Heart left ventricle (tissue), 16 donors: ENCODE results near the gene POC1A. TPM values are rescaled to one million over a fixed set of nuclear protein-coding genes. Genes with fewer than 3 reads are reported as not detected.
A peak's percentile ranks its signal among the peaks of the same experiment; 100 is the strongest.

Experiments
- ATAC-seq, 4 donors: fragments of 200-7000 bp; cut with Tn5 transposase; one replicate each; pipeline ENCODE4 v1.9.1; 2020 to 2022; ENCODE audit warnings: moderate library complexity in 4 of 4, mild to moderate bottlenecking in 3 of 4, moderate number of reproducible peaks in 1 of 4
- DNase-seq, 5 donors: peaks; one replicate each; pipeline ENCODE4 v3.0.0-alpha.2; 2020
- H3K27ac ChIP-seq, 12 donors: fragments of 200-600 bp; sonication (generic) in 4 of 12; one replicate each; pipeline versions ENCODE4 v1.5.0 to v1.8.0; 2016 to 2022; ENCODE audit warnings: mild to moderate bottlenecking in 2 of 12
- H3K27me3 ChIP-seq, 9 donors: fragments of 200-600 bp; sonication (generic) in 2 of 9; one replicate each; pipeline versions ENCODE4 v1.5.1 to v1.8.0; 2016 to 2022; ENCODE audit warnings: mild to moderate bottlenecking in 3 of 9
- H3K36me3 ChIP-seq, 9 donors: fragments of 200-600 bp; sonication (generic) in 2 of 9; one replicate each; pipeline versions ENCODE4 v1.5.0 to v1.8.0; 2018 to 2022; ENCODE audit warnings: mild to moderate bottlenecking in 2 of 9
- H3K4me1 ChIP-seq, 12 donors: fragments of 200-600 bp; sonication (generic) in 4 of 12; one replicate each; pipeline versions ENCODE4 v1.5.0 to v1.8.0; 2016 to 2022; ENCODE audit warnings: mild to moderate bottlenecking in 3 of 12
- H3K4me3 ChIP-seq, 12 donors: fragments of 200-600 bp; sonication (generic) in 4 of 12; one replicate each; pipeline versions ENCODE4 v1.5.0 to v1.8.0; 2017 to 2022; ENCODE audit warnings: mild to moderate bottlenecking in 9 of 12, moderate library complexity in 4 of 12
- H3K9me3 ChIP-seq, 12 donors: fragments of 200-600 bp; sonication (generic) in 4 of 12; one replicate each; pipeline versions ENCODE4 v1.5.0 to v1.8.0; 2016 to 2022; ENCODE audit warnings: mild to moderate bottlenecking in 1 of 12
- POLR2A ChIP-seq, 2 donors: fragments of 450-650 bp; IDR thresholded peaks; one replicate each; pipeline ENCODE4 v1.6.1; 2017; ENCODE audit warnings: antibody characterized with exemption in 2 of 2, mild to moderate bottlenecking in 2 of 2, moderate library complexity in 2 of 2
- WGBS, 4 donors: extraction: QIAGEN DNeasy Blood & Tissue Kit in 2 of 4; methylation state at CpG; one replicate each; pipeline versions ENCODE4 v1.1.5 to v1.1.7; 2013 to 2018; 5-methylcytosine and 5-hydroxymethylcytosine counted together
- intact Hi-C, 10 donors: fragments of 100-400 bp; cut with DNase I; formaldehyde crosslinking; loops; one replicate each; pipeline versions ENCODE4 v1.11.1 to v1.14.2; 2022
- polyA plus RNA-seq, 2 donors: library from polyadenylated mRNA; stranded (reverse); fragments of 200-250 nt; gene quantifications; one replicate each; pipeline ENCODE4 v1.2.3, GENCODE V29; 2013
- total RNA-seq, 9 donors: library from RNA; depleted of rRNA in 2 of 9; stranded (reverse); fragments of >200 nt in 2 of 9; fragmentation: NEBNext Ultra II Directional in 3 of 9; extraction: Animal tissue kit (Norgen Biotek cat#: 25700) in 3 of 9; gene quantifications; one replicate each; pipeline versions ENCODE4 v1.1.0 to v1.2.4, GENCODE V29; 2016 to 2023
- TF ChIP-seq, protein P1 (sequence below), 12 donors: fragments of 200-600 bp; sonication (generic) in 4 of 12; IDR thresholded peaks; one replicate each; pipeline versions ENCODE4 v1.5.0 to v1.8.0; 2018 to 2022; ENCODE audit warnings: antibody characterized with exemption in 12 of 12, mild to moderate bottlenecking in 5 of 12
- donor health status: ischemic (EF 13 %, LVEDD 7.1; RV severe dilation, severe dysfunction).
- donor health status: healthy with polysubstance abuse.
- donor health status: DM: no; HTN: yes; CAD: no.
- donor health status: DM: no; HTN: no; CAD: no.
- donor health status: ischemic (EF 25% LVEDD 6.9; RV normal size, moderate dysfunction).
- donor health status: ischemic (EF 25% LVEDD 5.7; RV mildly dilated, moderate dysfunction).
- donor health status: healthy.
- donor health status: DM: yes; HTN: yes; CAD: no.
- donor health status: ischemic (EF 35%, LVEDD 5.7; RV mildly dilated, moderate dysfunction).
- donor health status: nonischemic (EF 11% LVEDD 7.7; RV severe dilation, severe dysfunction).
- donor health status: DM: yes; HTN: yes; CAD: no.
- donor health status: PGD.
- donor health status: ischemic (EF 29% LVEDD 5.4; RV normal size, mild dysfunction).
- donor health status: nonischemic (EF 23%, LVEDD 6.1; RV moderate dilation, normal function).

POC1A gene
- total and polyA plus RNA-seq, 11 donors: 0.50 to 5.2 (median 1.4) TPM

DNA sequence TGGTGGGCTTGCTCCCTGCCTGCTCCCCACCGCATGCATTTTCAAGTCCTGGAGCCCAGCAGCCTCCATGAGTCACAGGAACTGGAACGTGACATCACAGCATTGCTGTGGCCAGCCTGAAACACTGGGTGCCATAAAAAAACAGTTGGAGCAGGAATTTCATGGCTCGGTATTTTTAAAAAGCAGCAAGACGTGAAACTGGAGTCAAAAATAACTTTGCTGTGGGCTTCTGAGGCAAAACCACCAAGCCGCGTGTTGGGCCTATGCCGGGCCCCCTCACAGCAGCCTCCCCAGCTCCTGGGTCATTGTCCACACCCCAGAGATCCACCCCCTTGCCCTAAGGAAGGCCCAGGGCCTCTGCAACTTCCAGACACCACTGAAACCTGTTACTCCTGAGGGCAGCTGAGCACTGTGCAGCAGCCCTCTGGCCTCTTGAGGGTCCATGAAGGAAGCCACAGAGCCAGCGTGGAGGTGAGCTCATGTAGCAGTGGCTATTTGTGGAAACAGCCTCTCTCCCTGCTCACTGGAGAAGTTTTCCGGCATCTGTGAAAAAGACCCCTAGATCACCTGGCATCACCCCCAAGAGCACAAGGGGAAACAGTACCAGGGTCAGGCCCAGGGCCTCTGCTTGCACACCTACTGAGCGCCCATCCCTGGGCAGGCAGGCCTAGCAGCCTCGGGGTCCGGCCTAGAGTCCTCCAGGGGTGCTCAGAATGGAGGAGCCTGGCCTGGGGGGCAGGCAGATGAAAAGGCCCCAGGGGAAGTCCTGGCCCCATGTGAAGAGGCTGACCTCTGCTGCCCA lies 63.9 kb downstream of the POC1A start:
- H3K4me1 ChIP-seq: peaks cover 0 to 72% (median 56%) of the 10 kb centered on the region in 12 donors
- peak in 4 of 5 donors; percentile 22 to 60 (median 42) for DNase-seq

DNA sequence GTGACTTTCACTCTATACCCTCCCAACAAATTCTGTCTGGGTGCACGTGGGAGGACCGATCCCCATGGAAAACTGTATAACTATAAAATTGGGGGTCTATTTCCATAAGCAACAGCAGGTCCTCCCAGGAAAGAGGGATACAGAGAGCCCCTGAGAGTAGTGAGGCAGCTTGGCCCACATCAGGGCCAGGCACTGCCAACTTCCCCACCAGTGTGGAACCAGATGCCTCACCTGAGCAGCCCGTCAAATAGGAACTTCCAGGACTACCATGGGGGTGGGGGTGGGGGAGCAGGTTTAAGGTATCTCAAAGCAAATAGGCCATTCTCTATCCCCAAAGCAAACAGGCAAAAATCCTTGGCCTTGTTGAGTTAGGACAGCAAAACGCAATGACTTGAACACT lies 64.5 kb downstream of the POC1A start:
- H3K4me1 ChIP-seq: peaks cover 0 to 72% (median 56%) of the 10 kb centered on the region in 12 donors
- no peaks in the 10 kb centered on the region for H3K36me3 ChIP-seq
- H3K27ac ChIP-seq: peak overlapping the region in 8 of 12 donors; percentile 27 to 86 (median 67)
- 81 to 91% (median 90%) methylated on average over 4 of the region's 4 CpGs for WGBS, 4 donors
- ATAC-seq (no peak), DNase-seq (peak in 1 of 5 donors; percentile 3)
- H3K9me3 ChIP-seq: no peaks in the 10 kb centered on the region
- intact Hi-C loops: no loop called here
- no peak overlapping the region for H3K4me3 ChIP-seq
- TF ChIP-seq, protein P1, sequence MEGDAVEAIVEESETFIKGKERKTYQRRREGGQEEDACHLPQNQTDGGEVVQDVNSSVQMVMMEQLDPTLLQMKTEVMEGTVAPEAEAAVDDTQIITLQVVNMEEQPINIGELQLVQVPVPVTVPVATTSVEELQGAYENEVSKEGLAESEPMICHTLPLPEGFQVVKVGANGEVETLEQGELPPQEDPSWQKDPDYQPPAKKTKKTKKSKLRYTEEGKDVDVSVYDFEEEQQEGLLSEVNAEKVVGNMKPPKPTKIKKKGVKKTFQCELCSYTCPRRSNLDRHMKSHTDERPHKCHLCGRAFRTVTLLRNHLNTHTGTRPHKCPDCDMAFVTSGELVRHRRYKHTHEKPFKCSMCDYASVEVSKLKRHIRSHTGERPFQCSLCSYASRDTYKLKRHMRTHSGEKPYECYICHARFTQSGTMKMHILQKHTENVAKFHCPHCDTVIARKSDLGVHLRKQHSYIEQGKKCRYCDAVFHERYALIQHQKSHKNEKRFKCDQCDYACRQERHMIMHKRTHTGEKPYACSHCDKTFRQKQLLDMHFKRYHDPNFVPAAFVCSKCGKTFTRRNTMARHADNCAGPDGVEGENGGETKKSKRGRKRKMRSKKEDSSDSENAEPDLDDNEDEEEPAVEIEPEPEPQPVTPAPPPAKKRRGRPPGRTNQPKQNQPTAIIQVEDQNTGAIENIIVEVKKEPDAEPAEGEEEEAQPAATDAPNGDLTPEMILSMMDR (IDR thresholded peaks at IDR 0.05): no peak
- no peak for TF ChIP-seq POLR2A (IDR thresholded peaks at IDR 0.05)
- no peaks in the 10 kb centered on the region for H3K27me3 ChIP-seq

More for the DNA sequence above, 63.9 kb downstream of the POC1A start:
- Histone ChIP-seq H3K27ac (peak overlapping the region in 11 of 12 donors; percentile 26 to 86 (median 64)), H3K4me3 (no peak overlapping the region), H3K27me3 (no peaks in the 10 kb centered on the region), H3K9me3 (no peaks in the 10 kb centered on the region), H3K36me3 (no peaks in the 10 kb centered on the region)
- ATAC-seq: peak in 3 of 4 donors; percentile 32 to 56 (median 53)
- intact Hi-C loops: no loop called here
- 65 to 74% (median 70%) methylated on average over 8 to 12 of the region's 12 CpGs for WGBS, 4 donors
- TF ChIP-seq, protein P1 (IDR thresholded peaks at IDR 0.05): no peak
- TF ChIP-seq POLR2A (IDR thresholded peaks at IDR 0.05): no peak

DNA sequence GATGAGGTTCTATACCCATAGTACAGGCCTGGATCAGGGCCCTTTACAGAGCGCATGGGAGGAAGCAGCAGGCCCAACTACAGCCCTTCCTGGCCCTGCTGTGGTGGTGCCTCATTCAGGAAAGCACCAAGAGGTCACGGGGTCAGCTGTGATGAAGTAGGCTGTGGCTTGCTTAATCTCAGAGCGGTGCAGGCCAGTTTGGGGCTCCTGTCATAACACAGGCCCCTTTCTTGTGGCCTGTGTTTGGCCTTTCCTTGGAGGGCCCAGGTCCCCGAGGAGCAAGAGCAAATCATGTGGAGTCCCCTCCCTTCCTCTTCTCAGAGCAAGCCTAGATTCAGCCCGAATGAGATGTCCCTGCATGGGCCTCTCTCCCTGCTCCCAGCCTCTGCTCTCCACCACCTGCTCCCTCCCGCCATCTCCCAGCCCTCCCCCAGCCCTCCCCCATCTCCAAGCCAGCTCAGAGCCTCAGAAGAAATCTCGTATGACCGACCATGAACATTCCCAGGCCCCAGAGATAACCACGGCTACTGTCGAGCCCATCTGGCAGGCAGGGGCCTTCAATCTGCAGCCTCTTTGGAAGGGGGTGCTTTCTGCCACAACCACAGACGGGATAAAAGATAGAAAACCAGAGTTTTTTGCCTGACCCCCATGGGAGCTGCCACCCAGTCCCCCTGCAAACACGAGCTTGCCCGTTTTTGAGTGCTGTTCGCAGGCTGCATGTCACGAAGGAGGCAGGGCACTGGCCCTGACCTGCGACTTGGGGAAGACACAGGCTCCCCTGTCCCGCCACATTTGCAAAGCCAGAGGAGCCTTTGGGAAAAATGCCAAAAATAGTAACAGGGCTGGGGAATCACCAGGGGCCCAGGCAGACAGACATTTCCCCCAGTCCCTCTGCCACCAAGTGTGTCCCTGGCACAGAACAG lies 65.5 kb downstream of the POC1A start:
- Histone ChIP-seq H3K9me3 (no peaks in the 10 kb centered on the region), H3K27ac (peak overlapping the region in 5 of 12 donors; percentile 22 to 86 (median 67)), H3K4me3 (no peak overlapping the region), H3K4me1 (peaks cover 0 to 72% (median 56%) of the 10 kb centered on the region in 12 donors), H3K27me3 (no peaks in the 10 kb centered on the region), H3K36me3 (no peaks in the 10 kb centered on the region)
- TF ChIP-seq, protein P1 (IDR thresholded peaks at IDR 0.05): no peak
- no peak for TF ChIP-seq POLR2A (IDR thresholded peaks at IDR 0.05)
- ATAC-seq (peak in 3 of 4 donors; percentile 14 to 23 (median 21)), DNase-seq (peak in 3 of 5 donors; percentile 37 to 52 (median 45))
- WGBS, 4 donors: 66 to 77% (median 71%) methylated on average over 17 of the region's 17 CpGs
- intact Hi-C loops: no loop called here
